Measurements from ENCODE around the gene CEP104.

- no peak for TF ChIP-seq CTCF (optimal IDR thresholded peaks at IDR 0.05 in 1 of 3, IDR thresholded peaks at IDR 0.05 in 1 of 3, conservative IDR thresholded peaks at IDR 0.05 in 1 of 3; ENCODE audit: extremely low read depth in 1 of 3, insufficient read depth in 2 of 3, low read length in 3 of 3)
- TF ChIP-seq EZH2 (IDR thresholded peaks at IDR 0.05; ENCODE audit: low read length): no peak
Measured at GRCh38 chr1:3767328-3767925, 89.6 kb downstream of the CEP104 start.

Measured in keratinocyte (primary cell).